HFF-Myc (cell line): ENCODE data around the gene M6PR.

ENCODE experiments used
- DNase-seq: peaks from one replicate; pipeline ENCODE4 v3.0.0-alpha.2; 2011; ENCODE audit warnings: low read depth; ENCODE audit errors: extremely low read depth
- H3K4me3 ChIP-seq: replicated peaks from 2 replicates; pipeline ENCODE4 v1.5.1; 2011; ENCODE audit warnings: low read depth, mild to moderate bottlenecking, control low read depth, low read length
- TF ChIP-seq, protein P1 (sequence below): IDR thresholded peaks from 2 replicates; pipeline ENCODE4 v1.5.1; 2012; ENCODE audit warnings: mild to moderate bottlenecking, low read depth, low read length, control low read depth; ENCODE audit errors: missing control alignments

M6PR gene

DNA sequence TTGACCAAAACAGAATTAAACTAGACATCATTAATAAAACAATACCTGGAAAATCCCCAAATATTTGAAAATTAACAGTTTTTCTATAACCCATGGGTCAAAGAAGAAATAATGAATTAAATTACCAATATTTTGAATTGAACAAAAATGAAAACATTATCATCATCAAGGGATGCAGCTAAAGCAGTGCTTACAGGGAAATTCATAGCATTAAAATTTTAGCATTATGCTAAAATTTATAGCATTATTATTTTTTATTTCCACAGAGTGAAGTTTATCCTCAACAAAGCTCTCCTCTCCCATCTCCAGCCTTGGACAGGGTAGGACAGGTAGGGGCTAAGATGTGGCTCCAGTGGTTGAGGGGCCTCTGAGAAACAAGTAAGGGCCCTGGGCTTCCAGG lies 19.3 kb upstream of the M6PR start:
- H3K4me3 ChIP-seq, result no peak overlapping the region
- DNase-seq, result no peak
- TF ChIP-seq, protein P1, sequence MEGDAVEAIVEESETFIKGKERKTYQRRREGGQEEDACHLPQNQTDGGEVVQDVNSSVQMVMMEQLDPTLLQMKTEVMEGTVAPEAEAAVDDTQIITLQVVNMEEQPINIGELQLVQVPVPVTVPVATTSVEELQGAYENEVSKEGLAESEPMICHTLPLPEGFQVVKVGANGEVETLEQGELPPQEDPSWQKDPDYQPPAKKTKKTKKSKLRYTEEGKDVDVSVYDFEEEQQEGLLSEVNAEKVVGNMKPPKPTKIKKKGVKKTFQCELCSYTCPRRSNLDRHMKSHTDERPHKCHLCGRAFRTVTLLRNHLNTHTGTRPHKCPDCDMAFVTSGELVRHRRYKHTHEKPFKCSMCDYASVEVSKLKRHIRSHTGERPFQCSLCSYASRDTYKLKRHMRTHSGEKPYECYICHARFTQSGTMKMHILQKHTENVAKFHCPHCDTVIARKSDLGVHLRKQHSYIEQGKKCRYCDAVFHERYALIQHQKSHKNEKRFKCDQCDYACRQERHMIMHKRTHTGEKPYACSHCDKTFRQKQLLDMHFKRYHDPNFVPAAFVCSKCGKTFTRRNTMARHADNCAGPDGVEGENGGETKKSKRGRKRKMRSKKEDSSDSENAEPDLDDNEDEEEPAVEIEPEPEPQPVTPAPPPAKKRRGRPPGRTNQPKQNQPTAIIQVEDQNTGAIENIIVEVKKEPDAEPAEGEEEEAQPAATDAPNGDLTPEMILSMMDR, result no peak

DNA sequence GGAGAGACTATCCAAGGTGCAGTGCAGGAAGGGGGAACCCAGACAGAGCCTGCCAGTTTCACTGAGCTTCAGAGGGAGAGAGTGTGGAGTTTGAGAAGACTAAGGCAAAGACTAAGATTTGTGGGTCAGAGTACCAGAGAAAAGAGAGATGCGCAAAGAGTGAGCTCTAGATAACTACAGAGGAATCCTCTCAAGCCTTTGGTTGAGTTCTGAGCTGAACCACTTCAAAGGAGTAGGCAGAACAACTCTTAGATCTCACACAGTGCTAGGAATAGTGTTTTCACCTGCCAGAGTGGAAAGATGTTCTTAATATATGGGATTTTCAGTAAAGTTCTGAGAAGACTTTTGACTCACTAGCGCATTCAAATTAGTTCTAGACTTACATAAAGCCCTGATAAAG lies 10.7 kb upstream of the M6PR start:
- no peak for DNase-seq
- no peak overlapping the region for H3K4me3 ChIP-seq
- TF ChIP-seq, protein P1, result no peak

DNA sequence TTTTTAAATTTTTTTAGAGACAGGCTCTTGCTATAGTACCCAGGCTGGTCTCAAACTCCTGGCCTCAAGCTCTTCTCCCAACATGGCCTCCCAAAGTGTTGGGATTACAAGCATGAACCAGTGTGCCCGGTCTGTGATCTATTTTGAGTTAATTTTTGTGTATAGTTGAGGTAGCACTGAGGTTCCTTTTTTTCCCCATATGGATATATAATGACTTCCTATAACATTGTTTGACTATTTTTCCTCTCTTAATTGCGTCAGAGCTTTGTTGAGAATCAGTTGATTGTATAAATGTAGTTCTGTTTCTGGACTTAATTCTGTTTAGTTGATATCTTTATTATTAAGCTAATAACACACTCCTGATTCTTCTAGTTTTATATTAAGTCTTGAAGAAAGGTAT lies 8.6 kb upstream of the M6PR start:
- no peak overlapping the region for H3K4me3 ChIP-seq
- no peak for DNase-seq
- TF ChIP-seq, protein P1, result no peak

DNA sequence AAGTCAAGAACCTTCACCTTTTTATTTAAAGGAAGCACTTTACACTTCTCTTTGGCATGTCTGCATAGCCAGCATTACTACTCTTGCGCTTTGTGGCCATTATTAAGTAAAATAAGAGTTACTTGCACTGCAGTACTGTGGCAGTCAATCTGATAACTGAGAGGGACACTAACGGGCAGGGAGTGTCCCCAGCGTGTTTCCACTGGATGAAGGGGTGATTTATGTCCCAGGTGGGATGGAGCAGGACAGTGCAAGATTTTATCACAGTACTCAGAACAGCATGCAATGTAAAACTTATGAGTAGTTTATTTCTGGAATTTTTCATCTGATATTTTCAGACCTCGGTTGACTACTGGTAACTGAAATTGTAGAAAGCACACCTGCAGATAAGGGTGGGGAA lies 8.1 kb upstream of the M6PR start:
- DNase-seq, result no peak
- TF ChIP-seq, protein P1, result no peak
- H3K4me3 ChIP-seq, result no peak overlapping the region

DNA sequence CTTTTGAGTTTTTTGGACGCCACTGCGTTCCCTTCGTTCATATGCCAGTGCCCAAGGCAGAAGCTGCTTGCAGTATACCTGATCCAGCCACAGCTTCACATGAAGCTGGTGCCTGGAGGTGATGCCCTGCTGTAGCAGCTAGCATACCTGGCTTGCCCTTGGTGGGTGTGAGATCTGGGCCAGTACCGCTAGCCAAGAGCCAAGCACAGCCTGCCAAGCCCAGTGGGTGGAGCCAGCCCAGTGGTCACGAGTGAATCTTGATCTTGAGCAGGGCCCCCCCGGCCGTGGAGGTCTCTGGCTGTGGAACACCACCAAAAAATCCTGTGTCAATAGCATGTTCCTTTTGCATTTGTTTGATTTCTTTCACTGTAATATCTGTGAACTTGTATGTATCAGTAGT lies 7.3 kb upstream of the M6PR start:
- no peak for DNase-seq

DNA sequence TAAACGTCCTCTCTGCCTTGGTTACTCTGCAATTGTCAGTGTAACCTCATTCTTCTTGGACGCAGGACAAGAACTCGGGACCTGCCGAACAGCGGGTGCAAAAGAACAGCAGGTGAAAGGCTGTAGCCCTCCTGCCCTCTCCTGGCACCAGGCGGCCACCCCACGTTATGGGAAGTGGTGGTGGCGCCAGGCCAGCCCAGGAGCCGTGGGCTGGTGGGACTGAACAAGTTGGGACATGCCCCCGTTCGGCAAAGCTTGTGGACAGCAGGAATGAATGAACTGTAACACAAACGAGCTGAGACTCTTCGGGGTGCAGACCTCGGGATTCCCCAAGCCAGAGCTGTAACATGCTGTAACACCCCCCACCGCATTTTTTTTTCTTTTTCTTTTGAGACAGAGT lies 6.6 kb upstream of the M6PR start:
- TF ChIP-seq, protein P1, result no peak
- no peak overlapping the region for H3K4me3 ChIP-seq
- DNase-seq, result no peak

More for the DNA sequence above, 7.3 kb upstream of the M6PR start:
- no peak overlapping the region for H3K4me3 ChIP-seq
- TF ChIP-seq, protein P1, result no peak

DNA sequence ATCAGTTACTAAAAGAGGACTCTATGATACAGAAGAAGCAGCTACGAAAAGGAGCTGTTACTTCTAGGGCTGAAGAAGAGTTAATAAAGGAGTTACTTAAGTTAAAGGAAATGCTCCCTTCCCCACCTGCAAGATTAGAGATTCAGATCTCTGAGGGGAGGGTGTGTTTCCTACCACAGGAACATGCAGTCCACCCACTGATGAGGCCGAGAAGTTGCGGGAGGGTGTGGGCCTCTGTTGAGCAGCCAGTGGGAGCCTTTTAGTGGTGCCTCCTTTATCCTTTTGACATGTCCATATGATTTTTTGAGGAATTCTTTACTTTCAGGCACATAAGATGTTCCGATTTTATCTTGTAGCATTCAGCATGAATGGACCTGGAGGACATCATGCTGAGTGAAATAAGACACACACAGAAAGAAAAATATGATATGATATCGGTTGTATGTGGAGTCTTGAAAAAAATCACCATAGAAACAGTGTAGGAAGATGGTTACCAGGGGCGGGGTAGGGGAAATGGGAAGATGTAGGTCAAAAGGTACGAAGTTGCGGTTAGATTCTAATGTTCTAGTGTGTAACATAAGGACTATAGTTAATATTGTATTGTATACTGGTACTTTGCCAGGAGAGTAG lies 4.4 kb upstream of the M6PR start:
- no peak overlapping the region for H3K4me3 ChIP-seq
- TF ChIP-seq, protein P1, result no peak
- DNase-seq, result no peak
